ENCODE measurements around the gene RPL35A.
"Not testable (repeated sequence)": the region's sequence is repeated elsewhere in the genome, so short reads cannot be mapped to it uniquely, and the experiment has no call there.

RPL35A gene

DNA sequence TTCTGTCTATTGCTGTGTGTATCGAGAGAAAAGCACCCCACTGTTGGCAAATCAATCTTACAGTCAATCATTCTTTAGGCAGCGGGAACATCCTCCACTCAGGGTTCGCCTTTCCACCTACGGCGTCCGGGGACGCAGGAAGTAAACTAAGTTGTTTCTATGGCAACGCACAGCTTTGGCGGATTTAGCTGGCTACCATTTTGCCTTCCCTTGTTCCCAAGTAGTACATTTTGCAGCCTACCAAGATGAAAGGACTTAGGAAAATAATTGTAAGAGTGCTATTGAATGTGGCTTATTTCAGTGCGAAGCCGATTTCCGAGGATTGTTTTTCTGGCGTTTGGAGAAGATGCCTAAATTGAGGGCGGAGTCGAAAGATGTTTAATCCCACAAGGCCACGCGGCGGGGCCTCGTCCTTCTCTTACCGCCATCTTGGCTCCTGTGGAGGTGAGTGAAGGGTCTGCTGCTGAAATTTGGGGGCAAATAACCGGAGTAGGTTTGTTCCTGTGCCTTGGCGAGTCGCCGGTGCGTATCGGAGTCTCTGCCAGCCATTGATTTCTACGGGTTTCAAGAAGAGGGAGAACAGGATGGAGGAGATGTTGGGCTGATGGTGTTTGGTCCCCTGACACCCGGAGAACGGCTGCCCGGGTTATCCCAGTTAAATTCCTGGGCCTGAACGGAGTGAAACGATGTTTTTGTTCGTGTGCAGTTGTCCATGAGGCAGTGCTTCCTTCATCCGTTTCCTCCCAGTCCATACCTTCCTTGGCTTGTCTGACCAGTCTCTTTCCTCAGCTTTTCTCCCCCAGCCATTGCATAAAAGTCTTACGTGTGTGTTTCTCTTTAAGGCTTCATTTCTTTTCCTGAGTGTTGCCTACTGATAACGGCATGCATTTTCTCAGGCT, at the start of gene RPL35A:
Gene RPL35A, plus strand, starts transcription at position 413 of the 899 bp plus-strand sequence. CDS start 778 bp downstream, outside the sequence.
- DNase-seq (ENCODE audit: low read depth) = peak; percentile 95

DNA sequence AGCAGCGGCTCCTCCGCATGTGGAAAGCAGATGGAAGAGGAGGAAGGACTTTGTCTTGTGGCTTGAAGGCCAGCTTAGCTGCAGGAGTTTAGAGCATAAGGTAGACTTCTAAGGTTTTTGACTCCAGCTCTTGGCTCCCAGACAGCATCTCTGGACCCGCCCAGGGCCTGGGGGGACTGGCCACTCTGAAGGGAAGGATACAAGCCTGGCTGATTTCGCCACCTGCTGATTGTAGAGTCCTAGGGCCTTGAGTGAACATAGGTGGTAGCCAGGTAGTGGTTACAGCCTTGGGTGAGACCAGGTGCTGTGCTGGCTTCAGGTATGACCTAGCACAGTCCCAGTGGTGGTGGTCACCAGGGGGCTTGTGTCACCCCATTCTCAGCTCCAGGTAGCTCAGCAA, 48.4 kb upstream of the RPL35A start:
- DNase-seq (ENCODE audit: low read depth) = no peak

DNA sequence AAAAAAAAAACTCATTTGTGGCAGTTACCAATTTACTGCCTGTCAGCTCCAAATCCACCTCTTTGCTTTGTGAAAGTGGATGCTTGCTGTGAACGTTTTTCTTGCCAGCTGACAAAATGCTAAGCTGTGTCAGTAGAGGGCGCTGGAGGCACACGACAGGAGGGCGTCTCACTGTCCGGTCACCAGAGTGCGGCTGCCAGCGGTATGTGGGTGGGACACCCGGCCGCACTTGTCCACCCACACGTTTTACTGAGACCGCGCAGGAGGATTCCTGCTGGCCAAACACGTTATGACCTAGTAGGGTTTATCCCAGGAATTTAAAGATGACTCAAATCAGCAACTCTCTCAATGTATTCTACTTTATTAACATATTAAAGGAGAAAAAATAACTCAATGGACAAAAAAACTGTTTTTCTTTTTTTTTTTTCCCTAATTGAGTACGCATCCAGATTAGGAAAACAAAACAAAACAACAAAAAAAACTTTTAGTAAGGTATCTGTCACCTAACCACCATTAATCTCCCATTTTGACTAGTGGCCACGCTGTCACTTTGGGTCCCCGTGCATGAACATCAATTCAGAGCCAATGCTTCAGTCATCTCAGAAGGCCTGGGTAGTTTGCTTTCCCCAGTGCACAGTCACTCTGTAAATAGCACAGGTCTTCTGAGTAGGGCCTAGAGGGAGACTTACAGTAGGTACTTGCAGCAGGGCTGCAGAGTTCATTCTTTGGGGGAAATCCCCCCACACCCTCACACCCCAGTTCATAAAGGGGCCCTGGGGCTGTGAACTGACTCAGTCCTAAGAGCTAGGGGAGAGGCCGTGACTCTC, 43.8 kb upstream of the RPL35A start:
- peak; percentile 96 for DNase-seq (ENCODE audit: low read depth)

DNA sequence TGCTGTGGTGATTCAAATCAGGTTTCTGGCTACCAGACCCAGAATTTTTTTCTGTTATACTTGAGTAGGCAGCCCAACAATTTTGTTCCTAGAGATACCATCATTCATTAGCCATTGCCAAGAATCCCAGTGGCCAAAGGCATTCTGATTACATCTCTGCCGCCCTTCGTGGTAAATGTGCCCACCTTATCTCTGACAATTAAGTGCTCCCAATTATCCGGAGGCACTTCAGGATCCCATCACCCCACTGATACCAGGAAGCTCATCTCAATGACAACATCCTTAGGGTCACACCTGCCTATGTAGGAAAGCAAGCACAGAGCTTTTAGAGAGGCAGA, 43.2 kb upstream of the RPL35A start:
- no peak for DNase-seq (ENCODE audit: low read depth)

DNA sequence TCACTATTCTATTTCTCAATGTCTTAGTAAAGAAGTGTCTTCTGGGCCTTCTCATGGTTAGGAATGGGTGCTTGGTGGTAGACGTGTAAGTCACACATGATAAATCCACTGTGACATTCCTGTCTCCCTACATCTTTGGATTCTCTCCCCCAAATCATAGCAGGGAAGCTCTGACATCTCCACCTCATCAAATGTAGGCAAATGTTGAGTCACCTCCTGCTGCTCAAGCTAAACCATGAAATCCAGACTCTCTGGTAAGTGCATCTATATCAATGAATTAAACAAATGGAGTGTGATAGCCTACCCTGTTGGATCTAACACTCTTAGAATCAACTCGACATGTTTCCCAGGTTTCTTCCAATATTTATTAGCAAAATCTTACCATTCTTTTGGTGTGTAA, 42.8 kb upstream of the RPL35A start:
- no peak for DNase-seq (ENCODE audit: low read depth)

DNA sequence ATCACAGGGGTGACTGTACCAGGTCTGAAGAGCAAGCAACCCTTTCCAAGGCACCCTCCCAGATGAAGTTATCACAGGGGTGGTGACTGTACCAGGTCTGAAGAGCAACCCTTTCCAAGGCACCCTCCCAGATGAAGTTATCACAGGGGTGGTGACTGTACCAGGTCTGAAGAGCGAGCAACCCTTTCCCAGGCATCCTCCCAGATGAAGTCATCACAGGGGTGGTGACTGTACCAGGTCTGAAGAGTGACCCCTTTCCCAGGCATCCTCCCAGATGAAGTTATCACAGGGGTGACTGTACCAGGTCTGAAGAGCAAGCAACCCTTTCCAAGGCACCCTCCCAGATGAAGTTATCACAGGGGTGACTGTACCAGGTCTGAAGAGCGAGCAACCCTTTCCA, 41.4 kb upstream of the RPL35A start:
- DNase-seq (ENCODE audit: low read depth) = peak; percentile 18

DNA sequence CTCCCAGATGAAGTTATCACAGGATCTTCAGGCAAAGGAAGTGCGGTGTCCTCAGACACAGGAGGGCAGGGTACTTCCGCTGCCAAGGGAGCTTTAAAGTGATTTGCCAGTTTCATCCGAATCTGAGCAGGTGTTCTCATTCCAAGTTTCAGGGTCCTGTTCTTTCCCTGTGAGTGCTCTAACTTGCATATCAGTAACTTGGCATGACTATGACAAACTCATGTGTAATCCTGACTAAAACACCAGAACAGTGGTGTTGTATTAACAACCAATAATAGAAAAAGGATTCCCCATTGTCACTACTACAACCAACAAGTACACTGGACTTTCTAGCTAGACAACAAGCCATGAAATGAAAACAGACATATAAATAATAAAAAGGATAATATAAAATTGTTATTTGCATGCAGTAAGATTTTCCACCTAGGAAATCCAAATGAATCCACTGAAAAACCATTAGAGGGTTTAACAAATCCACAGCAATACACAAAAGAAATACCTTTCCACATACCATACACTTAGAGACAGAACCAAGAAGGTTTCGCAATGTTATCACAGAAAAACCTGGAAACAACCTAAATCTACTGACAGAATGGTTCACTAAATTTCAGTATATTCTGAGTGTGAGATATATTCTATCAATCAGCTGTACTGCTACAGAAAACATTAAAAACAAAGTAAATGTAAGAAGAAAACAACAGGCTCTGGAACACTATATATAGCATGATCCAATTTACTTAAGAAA, 40.9 kb upstream of the RPL35A start:
- DNase-seq (ENCODE audit: low read depth) = peak; percentile 28

DNA sequence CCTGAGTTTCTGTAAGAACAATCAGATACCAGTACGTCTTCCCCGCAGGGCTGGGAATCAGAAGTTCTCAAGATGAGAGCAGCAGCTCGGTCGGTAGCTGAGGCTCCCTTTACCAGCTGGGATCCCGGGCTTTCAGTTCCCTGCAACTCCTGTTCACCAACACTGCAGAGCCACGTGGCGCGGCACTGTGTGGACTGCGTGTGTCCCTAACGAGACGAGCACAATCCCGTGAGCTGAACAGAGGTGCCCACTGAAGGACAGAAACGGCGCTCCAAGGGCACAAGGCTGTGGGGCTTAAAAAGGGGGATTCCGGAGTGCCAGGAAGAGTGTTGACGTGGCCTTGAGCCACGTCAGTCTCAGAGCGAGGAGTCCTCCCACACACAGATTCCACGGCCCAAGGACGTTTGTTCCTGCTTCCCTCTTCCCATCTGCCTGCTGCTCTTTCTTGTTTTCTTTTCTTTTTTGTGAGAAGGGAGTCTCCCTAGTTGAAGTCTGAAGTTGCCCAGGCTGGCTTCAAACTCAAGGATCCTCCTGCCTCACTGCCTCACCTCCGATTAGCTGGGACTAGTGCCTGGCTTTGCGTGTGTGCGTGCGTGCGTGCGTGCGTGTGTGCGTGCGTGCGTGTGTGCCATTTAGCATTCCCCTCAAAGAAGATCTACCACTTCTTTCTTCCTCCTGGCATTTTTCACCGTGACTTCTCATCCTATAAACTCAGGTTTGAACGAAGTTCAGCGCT, 37.1 kb upstream of the RPL35A start:
- DNase-seq (ENCODE audit: low read depth) = peak; percentile 47

DNA sequence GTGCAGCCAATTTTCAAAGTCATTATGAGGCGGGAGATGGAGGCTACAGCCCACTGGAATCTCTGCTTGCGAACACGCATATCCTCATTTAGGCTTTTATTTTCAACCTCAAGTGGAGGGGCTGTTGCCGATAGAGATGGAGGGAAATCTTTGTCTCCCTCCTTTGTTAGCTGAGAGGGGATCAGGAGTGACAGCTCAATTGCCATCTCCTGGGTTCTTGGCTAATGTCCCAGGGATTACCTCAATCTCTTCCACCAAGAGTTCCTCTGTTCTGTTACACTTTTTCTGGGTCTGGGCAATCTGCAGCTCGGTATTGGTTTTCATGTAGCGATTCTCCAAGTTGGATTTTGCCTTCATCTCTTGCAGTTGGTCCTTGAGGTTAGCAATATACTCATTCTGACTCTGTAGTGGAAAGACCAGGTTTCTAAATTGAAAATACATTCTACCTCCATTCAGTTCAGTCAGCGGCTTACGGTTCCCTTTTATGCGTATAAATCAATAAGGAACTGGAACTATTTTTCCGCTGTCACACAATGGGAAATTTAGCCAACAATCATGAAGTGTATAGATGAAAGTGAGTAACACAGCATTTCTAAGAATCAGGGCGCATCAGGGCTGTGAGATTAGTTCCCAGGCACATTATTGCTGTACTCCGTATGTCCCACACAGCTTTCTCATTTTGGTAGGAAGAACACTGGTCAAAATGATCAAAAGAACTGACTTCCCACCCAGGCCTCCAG, 36.2 kb upstream of the RPL35A start:
- no peak for DNase-seq (ENCODE audit: low read depth)

DNA sequence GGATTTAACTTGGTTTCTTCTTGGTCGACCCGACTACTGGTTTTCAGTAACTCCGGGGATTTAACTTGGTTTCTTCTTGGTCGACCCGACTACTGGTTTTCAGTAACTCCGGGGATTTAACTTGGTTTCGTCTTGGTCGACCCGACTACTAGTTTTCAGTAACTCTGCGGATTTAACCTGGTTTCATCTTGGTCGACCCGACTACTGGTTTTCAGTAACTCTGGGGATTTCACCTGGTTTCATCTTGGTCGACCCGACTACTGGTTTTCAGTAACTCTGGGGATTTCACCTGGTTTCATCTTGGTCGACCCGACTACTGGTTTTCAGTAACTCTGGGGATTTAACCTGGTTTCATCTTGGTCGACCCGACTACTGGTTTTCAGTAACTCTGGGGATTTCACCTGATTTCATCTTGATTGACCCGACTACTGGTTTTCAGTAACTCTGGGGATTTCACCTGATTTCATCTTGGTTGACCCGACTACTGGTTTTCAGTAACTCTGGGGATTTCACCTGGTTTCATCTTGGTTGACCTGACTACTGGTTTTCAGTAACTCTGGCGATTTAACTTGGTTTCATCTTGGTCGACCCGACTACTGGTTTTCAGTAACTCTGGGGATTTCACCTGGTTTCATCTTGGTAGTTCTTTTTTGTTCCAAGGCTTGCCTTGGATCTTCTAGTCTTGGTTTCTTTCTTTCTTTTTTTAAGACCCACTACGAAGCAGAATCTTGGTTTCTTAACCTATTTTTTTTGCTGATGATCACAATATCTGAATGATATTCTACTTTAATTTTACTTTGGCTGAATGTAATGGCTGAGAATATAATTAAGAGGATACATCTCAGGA, 28.3 kb upstream of the RPL35A start:
- DNase-seq (ENCODE audit: low read depth) = not testable (repeated sequence)

DNA sequence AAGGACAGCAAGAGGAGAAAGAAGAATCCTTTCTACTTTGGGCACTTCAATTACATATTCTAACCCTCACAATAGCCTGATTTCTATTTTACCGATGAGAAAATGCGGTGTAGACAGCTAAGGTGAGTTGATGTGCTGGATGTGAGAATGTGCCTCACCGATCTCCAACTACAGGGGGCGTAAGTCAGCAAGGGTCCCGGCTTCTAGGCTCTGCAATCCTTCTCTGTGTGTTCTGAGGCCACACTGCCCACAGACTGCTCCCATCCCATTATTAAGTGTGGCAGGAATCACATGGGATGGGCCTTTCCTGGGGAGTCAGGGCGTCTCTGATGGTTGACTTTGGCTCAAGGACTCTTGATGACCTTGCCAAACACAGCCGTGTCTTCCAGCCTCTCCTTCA, 23.6 kb upstream of the RPL35A start:
- no peak for DNase-seq (ENCODE audit: low read depth)

DNA sequence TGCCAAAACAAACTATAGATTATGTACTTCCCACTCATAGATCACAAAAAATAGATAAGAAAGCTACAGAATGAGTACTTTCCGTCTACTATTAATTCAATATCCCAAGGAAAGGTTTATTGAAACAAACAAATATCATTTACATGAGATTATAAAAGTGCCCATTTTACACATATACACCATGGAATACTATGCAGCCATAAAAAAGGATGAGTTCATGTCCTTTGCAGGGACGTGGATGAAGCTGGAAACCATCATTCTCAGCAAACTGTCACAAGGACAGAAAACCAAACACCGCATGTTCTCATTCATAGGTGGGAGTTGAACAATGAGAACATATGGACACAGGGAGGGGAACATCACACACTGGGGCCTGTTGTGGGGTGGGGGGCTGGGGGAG, 22.4 kb upstream of the RPL35A start:
- DNase-seq (ENCODE audit: low read depth) = not testable (repeated sequence)

DNA sequence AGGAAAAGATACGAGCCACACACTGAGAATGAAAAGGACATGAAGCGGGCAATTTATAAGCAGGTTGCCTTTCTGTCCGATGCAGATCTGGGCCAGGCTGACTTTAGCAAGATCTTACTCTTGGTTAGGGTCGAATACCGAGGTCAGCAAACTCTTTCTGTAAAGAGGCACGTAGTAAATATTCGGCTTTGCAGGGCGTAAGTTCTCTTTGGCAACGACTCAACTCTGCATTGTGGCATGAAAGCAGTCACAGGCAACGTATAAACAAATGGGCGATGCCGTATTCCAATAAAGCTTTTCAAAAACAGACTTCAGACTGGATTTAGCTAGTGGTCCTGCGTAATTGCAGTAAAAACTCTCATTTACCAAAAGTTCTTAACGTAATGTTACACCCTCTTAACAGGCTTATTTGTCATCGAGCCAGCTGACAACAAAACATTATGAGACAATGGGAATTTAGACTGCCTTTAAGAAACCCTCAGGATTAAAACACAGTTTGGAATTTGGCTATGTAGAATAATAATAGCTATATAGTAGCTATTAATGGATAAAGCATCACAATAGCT, 13.1 kb upstream of the RPL35A start:
- no peak for DNase-seq (ENCODE audit: low read depth)

DNA sequence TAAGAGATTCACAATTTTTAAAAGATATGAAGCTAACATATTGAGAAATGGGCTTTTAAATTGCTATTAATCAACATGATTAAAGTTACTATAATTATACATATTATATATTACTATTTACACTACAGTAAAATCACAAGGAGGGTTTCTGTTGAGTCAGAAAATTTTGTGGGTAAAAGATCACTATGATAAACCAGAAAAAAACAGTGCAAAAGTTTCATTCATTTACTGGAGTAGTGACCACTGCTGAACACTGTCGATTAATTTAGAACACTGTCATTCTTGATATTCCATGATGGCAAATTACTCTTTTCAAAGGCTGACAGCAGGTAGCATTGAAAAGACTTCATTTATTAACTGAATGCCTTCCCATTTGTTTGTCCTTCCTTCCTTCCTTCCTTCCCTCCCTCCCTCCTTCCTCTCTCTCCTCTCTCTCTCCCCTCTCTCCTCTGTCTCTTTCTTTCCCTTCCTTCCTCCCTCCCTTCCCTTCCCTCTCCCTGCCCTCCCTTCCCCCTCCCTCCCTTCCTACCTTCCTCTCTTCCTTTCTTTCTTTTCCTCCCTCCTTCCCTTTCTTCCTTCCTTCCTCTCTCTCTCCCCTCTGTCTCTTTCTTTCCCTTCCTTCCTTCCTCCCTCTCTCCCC, 9.1 kb upstream of the RPL35A start:
- DNase-seq (ENCODE audit: low read depth) = no peak

DNA sequence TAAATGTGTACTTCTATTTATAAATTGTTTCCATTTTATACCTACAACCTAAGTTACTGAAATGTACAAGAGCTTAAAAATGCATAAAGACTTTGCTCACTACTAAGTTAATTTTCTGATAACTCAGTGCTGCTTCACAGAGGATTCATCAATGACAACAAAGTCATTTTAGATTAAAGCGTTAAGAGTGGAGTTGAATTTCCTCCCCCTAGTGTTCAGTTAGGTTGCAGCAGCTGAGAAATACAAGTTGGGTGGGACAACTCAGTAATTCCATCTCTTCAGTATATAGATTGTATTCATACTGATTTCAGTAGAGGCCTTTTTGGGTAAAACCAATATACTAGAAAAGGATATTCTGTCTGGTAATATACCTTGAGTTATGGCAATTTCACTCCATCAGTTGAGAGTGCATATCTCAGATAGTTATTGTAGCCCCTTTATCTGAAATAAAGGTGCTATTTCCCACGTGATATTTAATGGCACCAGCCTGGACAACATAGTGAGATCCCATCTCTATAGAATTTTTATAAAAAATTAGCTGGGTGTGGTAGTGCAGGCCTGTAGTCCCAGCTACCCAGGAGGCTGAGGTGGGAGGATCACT, 6.9 kb upstream of the RPL35A start:
- DNase-seq (ENCODE audit: low read depth) = peak; percentile 57

DNA sequence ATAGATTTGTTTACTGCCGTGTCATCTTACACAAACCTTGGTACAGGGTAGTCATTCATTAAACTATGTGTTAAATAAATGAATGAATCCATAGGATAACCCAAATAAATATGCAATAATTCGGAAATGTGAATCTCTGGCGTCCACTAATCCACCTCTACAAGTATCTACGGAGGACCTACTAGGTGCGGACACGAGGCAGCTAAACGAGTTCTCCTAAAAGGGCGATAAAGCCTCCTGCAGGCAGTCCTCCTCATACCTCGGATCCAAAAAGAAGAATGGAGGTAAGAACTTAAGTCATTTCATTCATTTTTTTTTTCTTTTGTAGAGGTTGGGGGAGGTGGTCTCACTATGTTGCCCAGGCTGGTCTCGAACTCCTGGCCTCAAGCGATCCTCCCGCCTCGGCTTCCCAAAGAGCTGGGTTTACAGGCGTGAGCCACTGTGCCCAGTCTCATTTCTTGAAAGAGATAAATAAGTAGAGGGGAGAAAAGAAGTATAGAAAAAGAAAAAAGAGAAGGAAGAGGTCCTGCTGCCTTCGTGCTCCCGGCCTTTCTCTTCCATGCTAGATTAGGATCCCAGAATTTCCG, 706 bp upstream of the RPL35A start:
- DNase-seq (ENCODE audit: low read depth) = no peak

DNA sequence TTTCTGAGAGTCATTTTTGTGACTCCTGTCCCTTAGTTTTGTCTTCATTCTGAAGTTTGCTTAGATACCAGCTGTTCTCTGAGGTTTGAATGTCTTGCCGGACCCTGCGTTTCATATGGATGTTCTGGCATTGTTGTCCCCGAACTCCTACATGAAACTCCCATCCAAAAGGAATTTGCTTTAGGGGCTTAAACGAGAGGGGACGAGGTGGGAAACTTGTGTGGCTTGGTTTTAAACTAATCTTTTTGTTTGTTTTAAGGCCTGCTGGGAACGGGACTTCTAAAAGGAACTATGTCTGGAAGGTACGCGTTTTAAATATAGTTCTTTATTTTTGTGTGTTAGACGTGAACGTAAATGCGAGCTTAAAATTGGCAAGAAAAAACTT, 679 bp downstream of the RPL35A start:
- DNase-seq (ENCODE audit: low read depth) = no peak

DNA sequence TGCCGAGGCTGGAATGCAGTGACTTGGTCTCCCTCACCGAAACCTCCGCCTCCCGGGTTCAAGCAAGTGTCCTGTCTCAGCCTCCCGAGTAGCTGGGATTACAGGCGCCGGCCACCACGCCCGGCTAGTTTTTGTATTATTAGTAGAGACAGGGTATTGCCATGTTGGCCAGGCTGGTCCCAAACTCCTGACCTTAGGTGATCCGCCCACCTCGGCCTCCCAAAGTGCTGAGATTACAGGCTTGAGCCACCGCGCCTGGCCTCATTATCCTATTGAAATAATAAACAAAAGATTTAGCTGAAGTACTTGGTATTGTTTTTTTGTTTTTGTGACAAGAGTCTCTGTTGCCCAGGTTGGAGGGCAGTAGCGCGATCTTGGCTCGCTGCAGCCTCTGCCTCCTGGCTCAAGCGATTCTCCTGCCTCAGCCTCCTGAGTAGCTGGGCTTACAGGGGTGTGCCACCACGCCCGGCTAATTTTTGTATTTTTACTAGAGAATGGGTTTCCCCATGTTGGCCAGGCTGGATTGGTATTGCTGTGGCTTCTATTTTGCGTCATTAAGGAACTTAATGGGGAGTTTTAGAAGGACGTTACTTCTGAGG, 1.5 kb downstream of the RPL35A start:
- DNase-seq (ENCODE audit: low read depth) = no peak

Data from iris pigment epithelial cell (primary cell).